GM18909 (cell line): Measurements from ENCODE around the gene ERAS.
"Not testable (repeated sequence)": the region's sequence is repeated elsewhere in the genome, so short reads cannot be mapped to it uniquely, and the experiment has no call there.

ENCODE experiments used
- ATAC-seq: cut with Tn5 transposase; IDR thresholded peaks from one replicate; pipeline ENCODE4 v1.9.1; 2021; ENCODE audit warnings: mild to moderate bottlenecking; ENCODE audit not compliant: unreplicated experiment, poor library complexity

ERAS gene

DNA sequence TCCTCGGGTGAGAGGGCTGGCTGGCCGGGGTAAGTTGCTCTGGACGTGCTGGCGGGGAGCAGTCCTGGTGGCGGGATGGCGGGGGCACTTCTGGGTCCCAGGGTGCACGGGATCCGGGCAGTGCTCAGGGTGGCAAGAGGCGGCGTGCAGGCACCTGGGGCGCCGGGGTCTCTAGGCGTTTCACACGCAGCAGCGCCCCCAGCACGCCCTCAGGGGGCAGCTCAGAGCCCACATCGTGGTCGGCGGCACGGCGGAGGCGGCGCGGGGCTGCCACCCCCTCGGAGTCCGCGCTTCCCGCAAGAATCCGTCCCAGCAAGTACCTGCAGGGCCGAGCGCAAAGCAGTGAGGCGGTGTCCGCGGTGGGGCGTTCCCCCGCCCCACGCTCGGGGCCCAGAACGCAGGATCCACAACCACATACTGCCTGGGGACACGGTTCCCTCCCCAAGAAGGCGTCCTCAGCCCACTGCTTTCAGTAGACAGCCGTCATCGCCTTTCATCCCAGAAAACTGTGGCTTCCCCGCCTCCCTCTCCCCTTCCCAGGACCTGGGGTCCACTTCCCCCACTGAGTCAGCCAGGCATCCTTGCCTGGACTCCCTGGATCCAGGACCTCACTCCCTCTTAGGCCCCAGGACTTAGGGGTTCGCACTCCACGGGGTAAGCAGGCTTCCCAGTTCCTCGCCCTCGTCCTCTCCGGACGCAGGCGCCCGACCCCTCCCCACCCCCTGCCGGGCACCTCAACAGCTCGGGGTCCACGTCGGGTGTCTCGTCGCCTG is 5.0 kb downstream of the ERAS start:
- no peak for ATAC-seq

- ATAC-seq = no peak
Observed at GRCh38 chrX:48831909-48832291, 5.6 kb downstream of the ERAS start.

- no peak for ATAC-seq
Observed at GRCh38 chrX:48833542-48834138, 7.3 kb downstream of the ERAS start.

- ATAC-seq = no peak
Observed at GRCh38 chrX:48834383-48834709, 8.0 kb downstream of the ERAS start.

- ATAC-seq = no peak
Observed at GRCh38 chrX:48835524-48836329, 9.4 kb downstream of the ERAS start, which contains the start of gene PCSK1N. TSS of gene PCSK1N (minus strand) at chrX:48835610. CDS start at chrX:48835532, 78 bp downstream.

DNA sequence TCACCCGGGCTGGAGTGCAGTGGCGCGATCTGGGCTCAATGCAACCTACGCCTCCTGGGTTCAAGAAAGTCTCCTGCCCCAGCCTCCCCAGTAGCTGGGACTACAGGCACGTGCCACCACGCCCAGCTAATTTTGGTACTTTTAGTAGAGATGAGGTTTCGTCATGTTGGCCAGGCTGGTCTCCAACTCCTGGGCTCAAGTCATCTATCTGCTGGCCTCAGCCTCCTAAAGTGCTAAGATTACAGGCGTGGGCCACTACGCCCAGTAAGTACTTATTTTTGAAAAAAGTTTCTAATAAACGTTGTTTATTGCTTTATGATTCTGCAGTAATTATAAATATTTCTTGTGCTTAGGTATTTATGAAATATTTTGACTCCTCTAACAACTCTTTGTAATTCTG is 13.4 kb downstream of the ERAS start:
- ATAC-seq = no peak

GRCh38 chrX:48848847-48849246 is 22.5 kb downstream of the ERAS start:
- no peak for ATAC-seq

DNA sequence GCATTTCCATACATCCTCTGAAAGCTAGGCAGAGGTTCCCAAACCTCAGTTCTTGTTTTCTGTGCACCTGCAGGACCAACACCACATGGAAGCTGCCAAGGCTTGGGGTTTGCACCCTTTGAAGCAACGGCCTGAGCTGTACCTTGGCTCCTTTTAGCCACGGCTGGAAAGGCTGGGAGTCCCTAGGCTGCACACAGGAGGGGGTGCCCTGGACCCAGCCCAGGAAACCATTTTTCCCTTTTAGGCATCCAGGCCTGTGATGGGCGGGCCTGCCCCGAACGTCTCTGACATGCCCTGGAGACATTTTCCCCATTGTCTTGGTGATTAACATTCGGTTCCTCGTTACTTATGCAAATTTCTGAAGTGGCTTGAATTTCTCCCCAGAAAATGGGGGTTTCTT is 26.5 kb downstream of the ERAS start:
- ATAC-seq = no peak

GRCh38 chrX:48853494-48853893 is 27.2 kb downstream of the ERAS start:
- not testable (repeated sequence) for ATAC-seq

DNA sequence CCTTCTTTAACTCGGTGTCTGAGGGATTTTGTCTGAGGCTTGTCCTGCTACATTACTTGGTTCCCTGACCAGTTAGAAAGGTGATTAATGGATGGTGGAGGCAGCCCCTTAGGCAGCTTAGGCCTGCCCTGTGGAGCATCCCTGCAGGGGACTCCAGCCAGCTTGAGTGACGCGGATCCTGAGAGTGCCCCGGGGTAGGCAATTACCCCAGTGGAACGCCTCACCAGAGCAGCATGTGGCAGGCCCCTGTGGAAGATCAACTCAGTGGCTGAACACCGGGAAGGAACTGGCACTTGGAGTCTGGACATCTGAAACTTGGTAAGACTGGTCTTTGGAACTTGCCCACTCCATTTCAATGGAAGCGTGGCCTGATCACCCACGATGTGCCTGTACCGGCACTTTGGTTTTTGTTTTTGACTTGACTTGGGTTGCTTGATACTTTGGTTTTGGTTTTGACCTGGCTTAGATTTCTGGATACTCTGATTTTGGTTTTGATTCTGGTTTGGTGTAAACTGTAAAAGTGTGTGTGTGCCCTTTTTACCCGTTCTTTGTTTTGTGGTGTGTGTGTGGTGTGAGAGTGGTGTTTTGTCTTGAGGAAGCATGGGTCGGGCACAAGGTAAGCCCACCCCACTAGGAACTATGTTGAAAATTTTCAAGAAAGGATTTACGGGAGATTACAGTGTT is 27.9 kb downstream of the ERAS start:
- not testable (repeated sequence) for ATAC-seq

DNA sequence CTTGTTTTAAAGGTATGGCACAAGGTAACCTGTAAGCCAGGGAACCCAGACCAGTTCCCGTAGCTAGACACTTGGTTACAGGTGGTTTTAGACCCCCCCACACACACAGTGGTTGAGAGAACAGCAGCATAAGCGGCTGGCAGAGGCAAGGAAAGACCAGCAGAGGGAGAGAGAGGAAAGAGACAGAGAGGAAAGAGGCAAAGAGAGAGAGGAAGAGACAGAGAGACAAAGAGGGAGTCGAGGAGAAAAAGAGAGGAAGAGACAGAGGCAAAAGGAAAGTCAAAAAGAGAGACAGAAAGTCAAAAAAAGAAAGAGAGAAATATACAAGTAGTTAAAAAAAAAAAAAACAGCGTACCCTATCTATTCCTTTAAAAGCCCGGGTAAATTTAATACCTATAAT is 28.6 kb downstream of the ERAS start:
- ATAC-seq = no peak

- no peak for ATAC-seq
Observed at GRCh38 chrX:48864210-48864609, 37.9 kb downstream of the ERAS start.

DNA sequence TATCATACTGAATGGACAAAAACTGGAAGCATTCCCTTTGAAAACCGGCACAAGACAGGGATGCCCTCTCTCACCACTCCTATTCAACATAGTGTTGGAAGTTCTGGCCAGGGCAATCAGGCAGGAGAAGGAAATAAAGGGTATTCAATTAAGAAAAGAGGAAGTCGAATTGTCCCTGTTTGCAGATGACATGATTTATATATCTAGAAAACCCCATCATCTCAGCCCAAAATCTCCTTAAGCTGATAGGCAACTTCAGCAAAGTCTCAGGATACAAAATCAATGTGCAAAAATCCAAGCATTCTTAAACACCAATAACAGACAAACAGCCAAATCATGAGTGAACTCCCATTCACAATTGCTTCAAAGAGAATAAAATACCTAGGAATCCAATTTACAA is 45.7 kb downstream of the ERAS start:
- ATAC-seq = not testable (repeated sequence)

GRCh38 chrX:48876944-48877343 is 50.6 kb downstream of the ERAS start:
- not testable (repeated sequence) for ATAC-seq
